ENCODE data around the gene NCBP2. TPM values are rescaled to one million over a fixed set of nuclear protein-coding genes. Genes with fewer than 3 reads are reported as not detected.

NCBP2 gene
- total RNA-seq, 1 donor from 2014 or later = 85.1 TPM

DNA sequence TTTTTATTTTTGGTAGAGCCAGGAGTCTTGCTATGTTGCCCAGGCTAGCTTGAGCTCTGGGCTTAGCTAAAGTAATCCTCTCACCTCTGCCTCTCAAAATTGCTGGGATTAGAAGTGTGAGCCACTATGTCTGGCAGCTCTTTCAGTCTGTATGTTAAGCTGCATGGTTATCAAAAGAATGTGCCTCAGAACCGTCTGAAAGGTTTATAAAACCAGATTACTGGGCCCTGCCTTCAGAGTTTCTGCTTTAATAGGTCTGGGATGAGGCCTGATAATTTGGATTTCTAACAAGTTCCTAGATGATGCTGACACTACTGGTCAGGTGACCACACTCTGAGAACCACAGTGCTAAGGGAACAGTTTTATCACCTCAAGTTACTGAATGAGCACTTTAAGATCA, 40.0 kb downstream of the NCBP2 start:
- ATAC-seq (ENCODE audit: low read depth) (no peak), DNase-seq (no peak)
- intact Hi-C loops (cut with micrococcal nuclease) = no loop called here
- Mint-ChIP-seq H3K36me3 (ENCODE audit: low read depth) (peaks cover 67% of the 10 kb centered on the region), H3K9me3 (no peaks in the 10 kb centered on the region), H3K4me3 (no peak overlapping the region), H3K27ac (no peak overlapping the region), H3K27me3 (no peaks in the 10 kb centered on the region), H3K4me1 (no peaks in the 10 kb centered on the region)
- ChIA-PET CTCF (no interaction called here), POLR2A (interaction anchor here (0.8 kb wide), 1 partner anchor 40 kb away, joined by 4 read pairs; the partner anchor contains the start of gene NCBP2)
- TF ChIP-seq, protein P1, sequence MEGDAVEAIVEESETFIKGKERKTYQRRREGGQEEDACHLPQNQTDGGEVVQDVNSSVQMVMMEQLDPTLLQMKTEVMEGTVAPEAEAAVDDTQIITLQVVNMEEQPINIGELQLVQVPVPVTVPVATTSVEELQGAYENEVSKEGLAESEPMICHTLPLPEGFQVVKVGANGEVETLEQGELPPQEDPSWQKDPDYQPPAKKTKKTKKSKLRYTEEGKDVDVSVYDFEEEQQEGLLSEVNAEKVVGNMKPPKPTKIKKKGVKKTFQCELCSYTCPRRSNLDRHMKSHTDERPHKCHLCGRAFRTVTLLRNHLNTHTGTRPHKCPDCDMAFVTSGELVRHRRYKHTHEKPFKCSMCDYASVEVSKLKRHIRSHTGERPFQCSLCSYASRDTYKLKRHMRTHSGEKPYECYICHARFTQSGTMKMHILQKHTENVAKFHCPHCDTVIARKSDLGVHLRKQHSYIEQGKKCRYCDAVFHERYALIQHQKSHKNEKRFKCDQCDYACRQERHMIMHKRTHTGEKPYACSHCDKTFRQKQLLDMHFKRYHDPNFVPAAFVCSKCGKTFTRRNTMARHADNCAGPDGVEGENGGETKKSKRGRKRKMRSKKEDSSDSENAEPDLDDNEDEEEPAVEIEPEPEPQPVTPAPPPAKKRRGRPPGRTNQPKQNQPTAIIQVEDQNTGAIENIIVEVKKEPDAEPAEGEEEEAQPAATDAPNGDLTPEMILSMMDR (IDR thresholded peaks at IDR 0.05) = no peak

DNA sequence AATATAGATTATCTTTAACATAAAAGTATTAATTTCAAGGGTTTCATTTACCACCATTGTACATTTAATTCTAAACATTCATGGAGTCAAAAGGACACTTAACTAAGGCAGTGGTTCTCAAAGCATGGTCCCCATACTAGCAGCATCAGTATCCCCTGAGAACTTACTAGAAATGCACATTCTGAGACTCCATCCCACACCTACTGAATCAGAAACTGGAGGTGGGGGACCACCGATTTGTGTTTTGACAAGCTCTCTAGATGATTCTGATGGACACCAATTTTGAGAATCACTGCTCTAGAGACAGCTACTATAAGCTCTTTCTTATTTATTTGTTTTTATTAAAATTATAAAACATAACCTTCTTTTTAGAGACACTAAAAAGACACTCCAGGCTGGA, 40.6 kb downstream of the NCBP2 start:
- ChIA-PET POLR2A (no interaction called here), CTCF (no interaction called here)
- Mint-ChIP-seq H3K4me1 (no peaks in the 10 kb centered on the region), H3K36me3 (ENCODE audit: low read depth) (peaks cover 62% of the 10 kb centered on the region), H3K27ac (no peak overlapping the region), H3K4me3 (no peak overlapping the region), H3K9me3 (no peaks in the 10 kb centered on the region), H3K27me3 (no peaks in the 10 kb centered on the region)
- TF ChIP-seq, protein P1 (IDR thresholded peaks at IDR 0.05) = no peak
- DNase-seq (no peak), ATAC-seq (ENCODE audit: low read depth) (no peak)
- intact Hi-C loops (cut with micrococcal nuclease) = no loop called here

DNA sequence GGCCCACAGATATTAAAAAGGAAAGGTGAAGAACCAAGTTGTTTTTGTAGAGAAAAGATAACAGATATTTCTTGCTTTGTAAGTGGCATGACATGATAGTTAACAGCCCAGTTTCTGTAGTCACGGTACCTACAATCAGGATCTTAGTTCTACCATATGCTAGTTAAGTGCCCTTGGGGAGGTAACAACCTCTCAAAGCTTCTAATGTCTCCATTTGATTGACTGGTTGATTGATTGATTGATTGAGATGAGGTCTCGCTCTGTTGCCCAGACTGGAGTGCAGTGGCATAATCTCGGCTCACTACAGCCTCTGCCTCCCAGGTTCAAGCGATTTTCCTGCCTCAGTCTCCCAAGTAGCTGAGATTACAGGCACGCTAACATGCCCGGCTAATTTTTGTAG, 46.1 kb downstream of the NCBP2 start:
- intact Hi-C loops (cut with micrococcal nuclease) = no loop called here
- ATAC-seq (ENCODE audit: low read depth) = no peak
- TF ChIP-seq, protein P1 (IDR thresholded peaks at IDR 0.05) = no peak
- POLR2A ChIA-PET = no interaction called here
- Mint-ChIP-seq H3K4me3 (no peak overlapping the region), H3K27me3 (no peaks in the 10 kb centered on the region), H3K36me3 (ENCODE audit: low read depth) (peaks cover 36% of the 10 kb centered on the region), H3K9me3 (no peaks in the 10 kb centered on the region), H3K27ac (no peak overlapping the region), H3K4me1 (peaks cover under 1% of the 10 kb centered on the region)
- no peak for DNase-seq
- CTCF ChIA-PET = no interaction called here

DNA sequence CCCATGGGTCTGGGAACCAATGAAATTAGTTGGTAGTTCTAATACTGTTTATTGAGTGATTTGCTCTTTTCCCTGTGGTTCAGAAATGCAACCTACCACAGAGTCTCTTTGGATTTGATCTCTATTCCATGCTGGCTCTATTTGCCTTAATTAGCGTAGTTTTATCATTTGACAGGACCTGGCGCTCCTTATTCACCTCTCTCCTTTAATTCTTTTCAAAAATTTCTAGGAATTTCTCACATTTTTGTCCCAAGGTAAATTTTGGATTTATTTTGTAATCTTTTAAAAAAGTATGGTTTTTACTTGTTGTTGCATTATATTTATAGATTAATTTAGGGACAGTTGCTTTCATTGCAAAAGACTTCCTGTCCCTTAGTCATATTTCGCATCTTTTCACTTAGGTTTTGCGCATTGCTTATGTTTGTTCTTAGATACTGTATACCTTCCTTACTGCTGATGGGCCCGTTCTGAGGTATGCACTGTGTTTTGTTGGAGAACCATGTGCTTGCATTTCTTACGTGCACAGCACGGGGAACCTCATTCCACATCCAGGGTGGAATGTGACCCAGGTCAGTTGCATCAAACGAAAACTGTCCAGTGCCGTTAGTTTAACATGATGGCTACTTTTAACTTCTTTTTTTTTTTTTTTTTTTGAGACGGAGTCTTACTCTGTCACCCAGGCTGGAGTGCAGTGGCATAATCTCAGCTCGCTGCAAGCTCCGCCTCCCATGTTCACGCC, 47.6 kb downstream of the NCBP2 start:
- no peak overlapping the region for H3K27ac Mint-ChIP-seq
- POLR2A ChIA-PET = interaction anchor here (0.7 kb wide), 1 partner anchor 29 kb away, joined by 3 read pairs; no protein-coding TSS in a partner anchor
- intact Hi-C loops (cut with micrococcal nuclease) = no loop called here
- no peak for ATAC-seq (ENCODE audit: low read depth)
- DNase-seq = no peak
- TF ChIP-seq, protein P1 (IDR thresholded peaks at IDR 0.05) = no peak
- H3K4me3 Mint-ChIP-seq = no peak overlapping the region
- H3K9me3 Mint-ChIP-seq = no peaks in the 10 kb centered on the region
- peaks cover 33% of the 10 kb centered on the region for H3K36me3 Mint-ChIP-seq (ENCODE audit: low read depth)
- CTCF ChIA-PET = no interaction called here
- H3K4me1 Mint-ChIP-seq = peaks cover 3% of the 10 kb centered on the region
- H3K27me3 Mint-ChIP-seq = no peaks in the 10 kb centered on the region

DNA sequence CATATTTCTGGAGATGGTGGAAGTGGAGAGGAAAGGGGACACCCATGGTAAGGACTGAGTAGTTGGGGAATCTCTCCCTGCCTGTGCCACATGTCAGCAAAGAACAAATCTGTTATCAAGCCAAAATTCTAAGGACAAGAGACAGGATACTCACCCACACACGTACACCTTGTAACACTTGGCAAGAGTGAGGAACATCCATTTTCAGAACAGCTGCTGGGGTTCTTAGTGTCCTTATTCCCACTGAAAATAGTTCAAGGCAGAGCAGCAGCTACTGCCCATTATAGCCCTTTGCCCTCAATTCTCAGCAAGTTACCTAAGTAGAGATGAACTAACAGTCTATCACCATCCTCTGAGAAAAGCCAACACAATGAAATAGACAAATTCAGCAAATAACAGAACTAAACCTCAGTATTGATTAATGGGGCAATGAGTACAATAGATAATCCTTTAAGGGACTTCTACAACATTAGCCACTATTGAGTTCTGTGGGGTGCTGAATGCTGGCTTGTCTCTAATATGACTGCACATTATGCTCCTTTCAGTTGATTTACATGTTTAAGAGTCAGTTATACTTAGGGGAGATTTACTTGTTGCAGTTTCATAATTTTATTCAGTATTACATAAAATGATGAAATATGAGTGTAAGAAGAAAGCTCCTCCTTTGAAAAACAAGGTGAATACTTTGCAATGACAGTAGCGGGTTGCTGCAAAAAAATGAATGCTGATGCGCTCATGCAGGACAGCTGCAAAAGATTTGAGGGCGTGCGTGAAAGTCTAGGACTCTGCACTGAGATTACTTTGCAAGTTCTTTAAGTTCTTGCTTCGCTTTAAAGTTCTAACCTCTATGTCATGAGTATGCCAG, 52.3 kb downstream of the NCBP2 start:
- no peak overlapping the region for H3K4me3 Mint-ChIP-seq
- H3K4me1 Mint-ChIP-seq = peaks cover 8% of the 10 kb centered on the region
- H3K36me3 Mint-ChIP-seq (ENCODE audit: low read depth) = peaks cover 43% of the 10 kb centered on the region
- intact Hi-C loops (cut with micrococcal nuclease) = no loop called here
- no peak overlapping the region for H3K27ac Mint-ChIP-seq
- ChIA-PET CTCF (no interaction called here), POLR2A (no interaction called here)
- DNase-seq = no peak
- H3K27me3 Mint-ChIP-seq = no peaks in the 10 kb centered on the region
- no peak for ATAC-seq (ENCODE audit: low read depth)
- TF ChIP-seq, protein P1 (IDR thresholded peaks at IDR 0.05) = no peak
- no peaks in the 10 kb centered on the region for H3K9me3 Mint-ChIP-seq
